Ovary (tissue), 9 donors: ENCODE results near the gene FUOM. TPM values are rescaled to one million over a fixed set of nuclear protein-coding genes. Genes with fewer than 3 reads are reported as not detected.

Experiments used
- DNase-seq, 5 donors: peaks; one replicate each; pipeline ENCODE4 v3.0.0-alpha.2; 2019 to 2020
- H3K27ac ChIP-seq, 2 donors: fragments of 200-600 bp; one replicate each; pipeline versions ENCODE4 v1.5.1 to v1.8.0; 2019 to 2022
- H3K27me3 ChIP-seq: fragments of 200-600 bp; one replicate; pipeline ENCODE4 v1.8.0; 2022
- H3K36me3 ChIP-seq: fragments of 200-600 bp; sonication (generic); one replicate; pipeline ENCODE4 v1.5.1; 2019
- H3K4me1 ChIP-seq: one replicate; pipeline ENCODE4 v1.8.1; 2013; ENCODE audit warnings: mild to moderate bottlenecking, moderate library complexity; ENCODE audit not compliant: insufficient read depth
- H3K4me3 ChIP-seq: fragments of 200-600 bp; sonication (generic); one replicate; pipeline ENCODE4 v1.5.1; 2017
- H3K9me3 ChIP-seq, 2 donors: fragments of 200-600 bp in 1 of 2; sonication (generic) in 1 of 2; one replicate each; pipeline versions ENCODE4 v1.5.1 to v1.8.1; 2013 to 2019; ENCODE audit warnings: mild to moderate bottlenecking in 1 of 2, moderate library complexity in 1 of 2
- CTCF ChIP-seq, 3 donors: fragments of 450-650 bp in 2 of 3; fragments of 200-600 bp in 1 of 3; IDR thresholded peaks; one replicate each; pipeline versions ENCODE4 v1.5.1 to v1.8.0; 2016 to 2022; ENCODE audit warnings: antibody characterized with exemption in 3 of 3, mild to moderate bottlenecking in 1 of 3
- EP300 ChIP-seq: sonication (generic); formaldehyde crosslinking; IDR thresholded peaks from one replicate; pipeline ENCODE4 v1.6.1; 2017; ENCODE audit warnings: antibody characterized with exemption
- POLR2A ChIP-seq: fragments of 450-650 bp; IDR thresholded peaks from one replicate; pipeline ENCODE4 v1.6.1; 2017; ENCODE audit warnings: antibody characterized with exemption, mild to moderate bottlenecking, moderate library complexity
- WGBS, 3 donors: extraction: QIAGEN DNeasy Blood & Tissue Kit in 1 of 3; methylation state at CpG; one replicate each; pipeline versions ENCODE4 v1.1.5 to v1.1.7; 2013 to 2017; 5-methylcytosine and 5-hydroxymethylcytosine counted together
- intact Hi-C, 4 donors: fragments of 100-400 bp; cut with DNase I; formaldehyde crosslinking; loops; one replicate each; pipeline versions ENCODE4 v1.11.0 to v1.15.1; 2022 to 2023
- polyA plus RNA-seq, 2 donors: library from polyadenylated mRNA; stranded (reverse); fragments of 200-250 nt in 1 of 2; fragments of 350-450 nt in 1 of 2; fragmentation: Illumina TruSeq in 1 of 2; extraction: RNeasy Lipid Tissue Mini Kit (QIAGEN cat#74804) in 1 of 2; gene quantifications; one replicate each; pipeline ENCODE4 v1.2.3, GENCODE V29; 2013 to 2014
- total RNA-seq, 7 donors: library from RNA; depleted of rRNA in 2 of 7; stranded (reverse); fragments of >200 nt in 2 of 7; fragmentation: NEBNext Ultra II Directional in 3 of 7; extraction: Animal tissue kit (Norgen Biotek cat#: 25700) in 3 of 7; gene quantifications; one replicate each; pipeline versions ENCODE4 v1.1.0 to v1.2.4, GENCODE V29; 2016 to 2023
- donor health status: DM: no; HTN: no; CAD: no; lungs with moderate emphysema.
- donor health status: DM: no; HTN: no; CAD: no.
- donor health status: Bipolar disorder and iron deficiency.
- donor health status: DM: yes; HTN: yes; CAD: no.
- donor health status: DM: no; HTN: no; CAD: no.
- donor health status: DM: yes; HTN: yes; CAD: no.

FUOM gene
- total and polyA plus RNA-seq, 9 donors, result 1.2 to 26.3 (median 14.8) TPM

GRCh38 chr10:133364645-133365431 lies 7.0 kb upstream of the FUOM start:
- intact Hi-C loops, result no loop called here
- no peaks in the 10 kb centered on the region for H3K36me3 ChIP-seq
- H3K27ac ChIP-seq, result no peak overlapping the region
- TF ChIP-seq POLR2A, result no peak
- TF ChIP-seq EP300, result no peak
- TF ChIP-seq CTCF (IDR thresholded peaks at IDR 0.05), result no peak
- H3K27me3 ChIP-seq, result no peaks in the 10 kb centered on the region
- H3K9me3 ChIP-seq, result no peaks in the 10 kb centered on the region
- H3K4me1 ChIP-seq, result no peaks in the 10 kb centered on the region
- no peak overlapping the region for H3K4me3 ChIP-seq
- 86 to 89% (median 87%) methylated on average over 29 of the region's 29 CpGs for WGBS, 3 donors
- no peak for DNase-seq

GRCh38 chr10:133362846-133363245 lies 5.0 kb upstream of the FUOM start:
- intact Hi-C loops, result no loop called here
- DNase-seq, result no peak
- H3K36me3 ChIP-seq, result no peaks in the 10 kb centered on the region

GRCh38 chr10:133361773-133362441 lies 4.1 kb upstream of the FUOM start:
- DNase-seq, result no peak
- H3K4me1 ChIP-seq, result peaks cover 3% of the 10 kb centered on the region
- no peak for TF ChIP-seq EP300
- TF ChIP-seq CTCF (IDR thresholded peaks at IDR 0.05), result no peak
- TF ChIP-seq POLR2A, result no peak
- H3K36me3 ChIP-seq, result no peaks in the 10 kb centered on the region
- no peak overlapping the region for H3K4me3 ChIP-seq
- H3K9me3 ChIP-seq, result no peaks in the 10 kb centered on the region
- 62 to 66% (median 63%) methylated on average over 18 of the region's 18 CpGs for WGBS, 3 donors
- H3K27ac ChIP-seq, result no peak overlapping the region
- intact Hi-C loops, result no loop called here
- no peaks in the 10 kb centered on the region for H3K27me3 ChIP-seq

More at GRCh38 chr10:133362846-133363245, 5.0 kb upstream of the FUOM start:
- 85 to 90% (median 87%) methylated on average over 13 of the region's 13 CpGs for WGBS, 3 donors
- TF ChIP-seq CTCF (IDR thresholded peaks at IDR 0.05) (no peak), POLR2A (no peak), EP300 (no peak)
- Histone ChIP-seq H3K9me3 (no peaks in the 10 kb centered on the region), H3K27me3 (no peaks in the 10 kb centered on the region), H3K4me1 (no peaks in the 10 kb centered on the region), H3K4me3 (no peak overlapping the region), H3K27ac (no peak overlapping the region)

- Histone ChIP-seq H3K36me3 (no peaks in the 10 kb centered on the region), H3K4me1 (peaks cover 7% of the 10 kb centered on the region), H3K4me3 (no peak overlapping the region), H3K9me3 (no peaks in the 10 kb centered on the region), H3K27ac (no peak overlapping the region), H3K27me3 (no peaks in the 10 kb centered on the region)
- intact Hi-C loops, result no loop called here
- 88 to 91% (median 89%) methylated on average over 5 of the region's 5 CpGs for WGBS, 3 donors
- no peak for TF ChIP-seq POLR2A
- no peak for TF ChIP-seq EP300
- TF ChIP-seq CTCF (IDR thresholded peaks at IDR 0.05), result no peak
- no peak for DNase-seq
These were observed 3.4 kb upstream of the FUOM start for GRCh38 chr10:133361227-133361626.
